Measurements from ENCODE around the gene EXOC3L4.

EXOC3L4 gene

GRCh38 chr14:103097244-103097993, 2.9 kb downstream of the EXOC3L4 start:
- no peak for TF ChIP-seq CTCF (IDR thresholded peaks at IDR 0.05; ENCODE audit: low read depth, low read length)
- H3K4me3 ChIP-seq (ENCODE audit: low read depth, low read length): no peak overlapping the region
- DNase-seq (ENCODE audit: low read depth, low spot score): no peak
- in situ Hi-C loops (cut with HindIII; ENCODE audit: low sequenced_read_pairs): no loop called here

GRCh38 chr14:103097994-103098957, 3.8 kb downstream of the EXOC3L4 start:
- in situ Hi-C loops (cut with HindIII; ENCODE audit: low sequenced_read_pairs): no loop called here
- no peak overlapping the region for H3K4me3 ChIP-seq (ENCODE audit: low read depth, low read length)
- no peak for DNase-seq (ENCODE audit: low read depth, low spot score)
- TF ChIP-seq CTCF (IDR thresholded peaks at IDR 0.05; ENCODE audit: low read depth, low read length): no peak

- no peak overlapping the region for H3K4me3 ChIP-seq (ENCODE audit: low read depth, low read length)
- DNase-seq (ENCODE audit: low read depth, low spot score): no peak
- no peak for TF ChIP-seq CTCF (IDR thresholded peaks at IDR 0.05; ENCODE audit: low read depth, low read length)
- in situ Hi-C loops (cut with HindIII; ENCODE audit: low sequenced_read_pairs): no loop called here
Observed at GRCh38 chr14:103099081-103099732, 4.7 kb downstream of the EXOC3L4 start.

GRCh38 chr14:103099733-103100280, 5.3 kb downstream of the EXOC3L4 start:
- no peak for DNase-seq (ENCODE audit: low read depth, low spot score)

GRCh38 chr14:103100281-103101121, 6.0 kb downstream of the EXOC3L4 start:
- DNase-seq (ENCODE audit: low read depth, low spot score): no peak
- in situ Hi-C loops (cut with HindIII; ENCODE audit: low sequenced_read_pairs): no loop called here
- no peak for TF ChIP-seq CTCF (IDR thresholded peaks at IDR 0.05; ENCODE audit: low read depth, low read length)
- no peak overlapping the region for H3K4me3 ChIP-seq (ENCODE audit: low read depth, low read length)

More at GRCh38 chr14:103099733-103100280, 5.3 kb downstream of the EXOC3L4 start:
- TF ChIP-seq CTCF (IDR thresholded peaks at IDR 0.05; ENCODE audit: low read depth, low read length): no peak
- in situ Hi-C loops (cut with HindIII; ENCODE audit: low sequenced_read_pairs): no loop called here
- H3K4me3 ChIP-seq (ENCODE audit: low read depth, low read length): no peak overlapping the region

Measured in astrocyte of the spinal cord (primary cell).